Measurements from ENCODE around the gene GMFB. TPM values are rescaled to one million over a fixed set of nuclear protein-coding genes. Genes with fewer than 3 reads are reported as not detected.
"Not testable (repeated sequence)": the region's sequence is repeated elsewhere in the genome, so short reads cannot be mapped to it uniquely, and the experiment has no call there.

Gene GMFB
- total RNA-seq, 2 donors from 2014 or later: 64.9 to 77.3 TPM

DNA sequence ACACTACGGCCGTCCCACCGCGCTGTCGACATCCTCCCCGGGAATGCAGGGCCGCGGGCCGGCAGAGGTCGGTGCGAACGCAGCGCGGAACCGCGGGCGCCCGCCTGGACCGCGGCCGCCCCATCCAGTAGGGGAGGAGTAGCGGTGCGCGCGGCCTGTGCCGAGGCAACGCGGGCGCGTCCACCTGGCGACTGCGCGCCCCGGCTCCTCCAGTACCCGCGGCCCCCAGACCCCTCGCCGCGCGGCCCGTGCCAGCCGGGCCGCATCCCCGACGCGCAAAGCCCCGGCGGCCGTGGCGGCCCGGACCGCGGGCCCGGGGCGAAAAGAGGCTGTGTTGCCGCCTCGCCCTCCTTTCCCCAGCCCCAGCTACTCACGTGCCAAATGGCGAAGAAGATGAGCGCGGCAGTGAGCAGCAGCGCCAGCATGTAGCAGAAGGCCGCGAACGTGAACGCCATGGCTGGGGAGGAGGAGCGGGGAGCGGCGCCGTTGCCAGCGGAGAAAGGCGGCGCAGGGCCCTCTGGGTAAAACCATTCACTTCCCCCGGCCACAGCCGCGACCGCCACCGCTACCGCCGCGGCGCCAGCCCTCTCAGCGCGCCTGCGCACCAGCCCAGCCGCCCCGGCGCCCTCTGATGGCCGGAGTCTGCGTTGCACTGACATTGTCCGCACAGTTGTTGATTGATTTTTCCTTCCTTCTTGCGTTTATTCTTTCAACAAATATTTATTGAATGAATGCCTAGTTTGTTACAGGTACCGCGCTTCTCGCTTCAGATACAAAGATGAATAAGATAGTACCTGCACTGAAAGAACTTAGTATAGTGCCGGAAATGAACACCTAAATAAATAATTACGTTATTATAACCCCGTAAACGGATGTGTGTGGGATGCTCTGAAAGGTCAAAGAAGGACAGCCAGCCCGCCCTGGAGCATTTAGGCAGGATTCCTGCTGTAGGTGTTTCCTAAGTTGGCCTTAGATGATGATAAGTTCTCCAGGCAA, 47.6 kb downstream of the GMFB start, which contains the start of gene CNIH1:
CNIH1 (minus strand) TSS at position 502 of the 996 bp plus-strand sequence; CDS start at position 455, 47 bp downstream.
- DNase-seq (peak; percentile 90 to 95), ATAC-seq (peak; percentile 96)

DNA sequence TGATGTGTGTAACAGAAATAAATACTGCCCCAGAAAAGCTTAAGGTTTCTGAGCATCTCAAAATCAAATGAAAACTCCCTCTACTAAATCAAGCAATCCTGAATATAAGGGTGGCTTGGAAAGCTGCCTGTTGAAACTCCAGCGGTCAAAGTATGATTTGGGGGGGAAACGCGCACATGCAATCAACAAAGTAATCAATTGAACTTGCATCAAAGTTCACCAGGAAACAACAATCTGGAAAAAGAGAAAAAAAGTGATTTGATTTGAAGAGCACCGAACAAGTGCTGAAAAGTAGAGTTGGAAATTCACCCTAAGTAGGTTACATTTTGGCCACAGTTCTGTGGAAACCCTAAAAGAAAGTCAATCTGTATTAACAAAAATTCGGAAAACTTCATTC, 48.3 kb downstream of the GMFB start:
- DNase-seq: no peak
- no peak for ATAC-seq
- intact Hi-C loops (cut with DNase I, micrococcal nuclease): no loop called here

More for the DNA sequence above, 47.6 kb downstream of the GMFB start, which contains the start of gene CNIH1:
- intact Hi-C loops (cut with DNase I, micrococcal nuclease): no loop called here

DNA sequence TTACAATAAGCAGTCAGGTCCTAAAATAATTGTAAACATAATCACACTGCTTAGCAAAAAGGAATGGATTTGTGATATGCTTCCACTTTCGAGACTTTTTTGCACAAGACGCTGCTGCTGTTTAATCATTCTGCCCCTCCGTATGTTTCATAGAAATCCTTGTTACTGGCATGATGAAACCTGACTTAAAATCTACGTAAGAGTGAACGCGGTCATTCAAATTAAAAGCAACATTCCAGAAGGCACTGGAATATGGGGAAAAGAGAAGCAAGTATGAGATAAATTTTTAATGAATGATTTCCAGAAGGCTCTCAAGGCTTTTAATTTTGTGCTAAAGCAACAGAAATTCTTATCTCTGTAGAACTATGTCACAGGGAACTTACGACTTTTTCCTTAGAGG, 48.7 kb downstream of the GMFB start:
- intact Hi-C loops (cut with DNase I, micrococcal nuclease): no loop called here
- ATAC-seq: no peak
- no peak for DNase-seq

DNA sequence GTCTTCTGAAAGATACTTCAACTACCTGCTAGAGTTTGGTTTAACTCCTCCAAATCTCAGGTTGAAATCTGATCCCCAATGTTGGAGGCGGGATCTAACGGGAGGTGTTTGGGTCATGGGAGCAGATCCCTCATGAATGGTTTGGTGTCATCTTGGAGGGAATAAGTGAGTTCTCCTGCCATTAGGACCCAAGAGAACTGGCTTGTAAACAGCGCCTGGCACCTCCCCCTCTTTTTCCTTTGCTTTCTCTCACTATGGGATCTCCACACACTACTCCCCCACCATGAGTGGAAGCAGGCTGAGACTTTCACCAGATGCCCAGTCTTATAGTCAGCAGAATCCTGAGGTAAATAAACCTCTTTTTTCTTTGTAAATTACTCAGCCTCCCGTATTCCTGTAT, 50.1 kb downstream of the GMFB start:
- intact Hi-C loops (cut with DNase I, micrococcal nuclease): no loop called here
- no peak for DNase-seq
- ATAC-seq: no peak

DNA sequence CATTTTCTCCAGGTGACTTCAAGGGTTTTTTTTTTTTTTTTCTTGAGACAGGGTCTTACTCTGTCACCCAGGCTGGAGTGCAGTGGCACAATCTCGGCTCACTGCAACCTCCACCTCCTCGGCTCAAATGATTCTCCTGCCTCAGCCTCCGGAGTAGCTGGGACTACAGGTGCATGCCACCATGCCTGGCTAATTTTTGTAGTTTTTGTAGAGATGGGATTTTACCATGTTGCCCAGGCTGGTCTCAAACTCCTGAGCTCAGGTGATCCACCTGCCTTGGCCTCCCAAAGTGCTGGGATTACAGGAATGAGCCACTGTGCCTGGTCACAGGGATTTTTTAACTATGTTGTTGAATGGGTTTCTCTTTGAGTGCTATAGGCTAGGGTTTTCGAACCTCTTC, 50.8 kb downstream of the GMFB start:
- DNase-seq; ATAC-seq; intact Hi-C loops (cut with DNase I, micrococcal nuclease): not testable (repeated sequence)

DNA sequence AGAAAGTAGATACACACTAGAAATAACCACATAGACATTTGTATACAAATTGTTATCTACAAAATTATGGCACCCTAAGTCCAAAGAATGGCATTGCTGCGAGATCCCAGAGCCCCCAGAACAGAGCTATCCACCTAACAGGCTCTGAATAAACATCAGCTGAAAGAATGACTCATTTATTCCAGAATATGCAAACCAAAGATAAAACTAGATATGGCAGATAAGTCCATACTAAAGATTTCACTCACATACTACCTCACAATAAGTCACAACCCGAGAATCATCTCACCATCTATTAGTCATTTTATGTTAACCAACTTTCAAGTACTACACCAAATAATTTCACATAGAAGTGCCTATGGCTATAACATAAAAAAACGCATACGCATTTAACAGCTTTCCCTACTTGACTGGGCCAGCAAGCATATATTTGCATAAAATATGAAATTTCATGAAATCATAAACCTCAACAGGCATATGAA, 53.2 kb downstream of the GMFB start:
- DNase-seq (no peak), ATAC-seq (no peak)
- intact Hi-C loops (cut with DNase I, micrococcal nuclease): no loop called here

DNA sequence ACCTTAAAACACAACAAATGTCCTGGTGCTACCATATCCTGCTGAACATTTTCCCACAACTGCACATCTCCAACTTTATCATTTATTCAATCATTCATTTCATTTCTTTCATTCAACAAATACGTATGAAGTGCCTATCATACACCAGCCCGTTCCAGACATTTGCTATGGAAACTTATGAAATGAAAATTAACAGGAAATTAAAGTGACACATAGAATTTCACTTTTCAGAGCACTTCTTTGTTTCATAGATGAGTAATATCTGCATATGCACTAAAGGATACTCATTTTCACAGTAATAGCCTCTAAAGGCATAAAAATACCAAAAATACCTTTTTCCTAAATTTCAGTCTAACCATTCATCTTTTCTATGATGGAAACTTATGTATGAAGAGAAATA, 60.3 kb downstream of the GMFB start:
- intact Hi-C loops (cut with DNase I, micrococcal nuclease): no loop called here
- no peak for DNase-seq
- ATAC-seq: no peak

DNA sequence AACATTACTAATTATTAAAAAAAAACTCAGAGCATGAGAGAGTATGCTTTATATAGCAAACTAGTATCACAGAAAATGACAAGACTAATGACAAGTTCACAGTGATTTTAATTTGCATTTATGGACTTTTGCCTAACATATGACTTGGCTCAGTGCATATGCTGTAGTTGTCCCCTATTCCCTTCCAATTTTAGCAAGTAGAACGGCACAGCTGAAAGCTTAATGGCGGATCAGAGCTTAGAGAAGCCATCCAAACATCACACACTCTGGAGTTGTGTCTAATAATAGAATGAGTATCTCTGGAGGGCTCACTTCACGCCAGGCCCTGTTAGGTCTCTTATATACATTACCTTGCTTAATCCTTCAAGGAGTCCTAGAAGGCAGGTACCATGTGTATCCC, 60.9 kb downstream of the GMFB start:
- intact Hi-C loops (cut with DNase I, micrococcal nuclease): no loop called here
- no peak for DNase-seq
- no peak for ATAC-seq

DNA sequence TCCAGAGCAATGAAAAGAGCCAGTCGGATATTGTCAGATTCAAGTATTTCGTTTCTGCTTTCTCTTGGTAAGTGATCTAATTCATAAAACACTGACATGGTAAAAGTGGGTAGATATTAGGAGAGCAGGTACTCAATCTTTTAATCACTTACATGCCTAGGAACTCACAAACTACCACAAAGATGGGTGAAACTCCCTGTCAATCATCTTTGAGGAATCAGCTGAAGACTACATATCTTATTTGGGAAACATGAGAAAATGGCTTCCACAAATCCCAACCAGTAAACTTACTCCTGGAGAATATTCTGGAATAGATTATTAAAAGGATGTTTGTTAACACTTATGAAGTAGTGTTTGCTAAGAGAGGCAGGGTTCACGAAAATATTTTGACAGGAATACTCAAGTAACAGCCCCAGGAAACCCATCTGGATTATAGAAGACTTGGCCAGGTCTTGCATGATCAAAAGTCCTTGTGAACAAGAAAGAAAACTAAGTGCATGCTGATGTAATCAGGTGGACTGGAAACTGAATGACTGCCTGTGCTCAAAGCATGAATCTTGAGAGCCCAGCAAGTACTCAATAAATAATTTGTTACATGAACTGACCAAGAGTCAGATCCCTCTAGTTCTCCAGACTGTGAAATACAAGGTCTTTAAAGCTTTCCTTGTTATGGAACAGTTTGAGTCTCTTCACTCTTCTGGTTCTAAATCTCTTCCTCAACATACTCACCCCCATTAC, 63.1 kb downstream of the GMFB start:
- ATAC-seq (no peak), DNase-seq (no peak)
- intact Hi-C loops (cut with DNase I, micrococcal nuclease): no loop called here

DNA sequence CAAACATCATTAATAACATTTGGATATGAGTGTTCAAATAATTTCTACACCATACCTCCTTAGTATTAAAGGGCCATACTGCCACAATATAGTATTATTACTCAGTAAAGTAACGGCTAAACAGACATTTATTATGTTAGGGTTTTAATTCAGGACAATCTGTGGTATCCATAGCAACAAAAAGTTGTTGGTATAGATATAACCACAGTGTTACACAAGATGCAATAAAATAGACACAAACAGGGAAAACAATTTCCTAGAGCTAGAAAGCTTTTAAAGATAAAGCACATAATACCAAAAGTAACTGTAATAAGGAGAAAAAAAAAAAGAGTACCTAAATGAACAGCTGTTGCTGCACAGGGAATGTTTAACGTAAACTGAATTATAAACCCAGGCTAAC, 63.7 kb downstream of the GMFB start:
- DNase-seq: no peak
- intact Hi-C loops (cut with DNase I, micrococcal nuclease): no loop called here

More for the DNA sequence above, 63.7 kb downstream of the GMFB start:
- peak; percentile 56 for ATAC-seq

Other genes with a start within 250 kb of the GMFB start
- gene CDKN3, start 92.0 kb downstream of the GMFB start, total RNA-seq: 10 to 100 TPM in 1 of 2 donors, 1 to 10 TPM in 1; 6.3 to 12.8 TPM
- gene CNIH1, start 47.6 kb downstream of the GMFB start, total RNA-seq: 100 to 1,000 TPM; 103 to 105 TPM
- 10 to 100 TPM; 11.6 to 22.5 TPM for gene CGRRF1, start 20.9 kb upstream of the GMFB start, total RNA-seq
- gene SAMD4A, start 78.1 kb upstream of the GMFB start, total RNA-seq: 10 to 100 TPM; 11.2 to 26.2 TPM